HG02798 (cell line): ENCODE data around the gene ALPL.
"Not testable (repeated sequence)": the region's sequence is repeated elsewhere in the genome, so short reads cannot be mapped to it uniquely, and the experiment has no call there.

ENCODE experiments used
- ATAC-seq: cut with Tn5 transposase; IDR thresholded peaks from one replicate; pipeline ENCODE4 v1.9.1; 2021; ENCODE audit warnings: mild to moderate bottlenecking; ENCODE audit not compliant: unreplicated experiment, poor library complexity

The ALPL gene

GRCh38 chr1:21553116-21553926, 44.1 kb downstream of the ALPL start:
- no peak for ATAC-seq

GRCh38 chr1:21559788-21560567, 50.8 kb downstream of the ALPL start:
- ATAC-seq: no peak

GRCh38 chr1:21560916-21561638, 51.9 kb downstream of the ALPL start:
- ATAC-seq: no peak

GRCh38 chr1:21562896-21563295, 53.7 kb downstream of the ALPL start:
- ATAC-seq: no peak

- ATAC-seq: no peak
These were observed 54.7 kb downstream of the ALPL start for GRCh38 chr1:21563971-21564370.

GRCh38 chr1:21564521-21565095, 55.4 kb downstream of the ALPL start:
- no peak for ATAC-seq

- no peak for ATAC-seq
These were observed 56.1 kb downstream of the ALPL start for GRCh38 chr1:21565285-21565684.

- ATAC-seq: not testable (repeated sequence)
These were observed 57.1 kb downstream of the ALPL start for GRCh38 chr1:21566361-21566760.

- ATAC-seq: no peak
These were observed 58.2 kb downstream of the ALPL start for GRCh38 chr1:21567241-21568005.

GRCh38 chr1:21568006-21568746, 59.0 kb downstream of the ALPL start:
- no peak for ATAC-seq

GRCh38 chr1:21568809-21569385, 59.7 kb downstream of the ALPL start:
- no peak for ATAC-seq

GRCh38 chr1:21569820-21570527, 60.8 kb downstream of the ALPL start:
- no peak for ATAC-seq

- ATAC-seq: no peak
These were observed 61.3 kb downstream of the ALPL start for GRCh38 chr1:21570528-21570875.

- no peak for ATAC-seq
These were observed 61.7 kb downstream of the ALPL start for GRCh38 chr1:21570885-21571284.

- ATAC-seq: no peak
These were observed 63.0 kb downstream of the ALPL start for GRCh38 chr1:21572221-21572620.

GRCh38 chr1:21572735-21573277, 63.6 kb downstream of the ALPL start:
- ATAC-seq: no peak

- ATAC-seq: no peak
These were observed 64.3 kb downstream of the ALPL start for GRCh38 chr1:21573475-21573874.

- ATAC-seq: no peak
These were observed 64.8 kb downstream of the ALPL start for GRCh38 chr1:21573971-21574465.
